ENCODE measurements around the gene PRR16.

Gene PRR16

GRCh38 chr5:120451445-120451844 lies 12.7 kb upstream of the PRR16 start:
- Histone ChIP-seq H3K9me3 (ENCODE audit: insufficient read depth, low read depth, low read length) (no peaks in the 10 kb centered on the region), H4K20me1 (ENCODE audit: insufficient read depth, low read length, poor library complexity, severe bottlenecking) (no peaks in the 10 kb centered on the region), H3K9me2 (replicated peaks; ENCODE audit: low read depth, low read length) (no peaks in the 10 kb centered on the region), H2AFZ (ENCODE audit: low read length) (no peak overlapping the region), H3K4me1 (ENCODE audit: insufficient read depth, low read length, poor library complexity, severe bottlenecking) (no peaks in the 10 kb centered on the region), H3K4me3 (ENCODE audit: low read length, poor library complexity, severe bottlenecking) (no peak overlapping the region), H3K79me2 (ENCODE audit: insufficient read depth, low read length) (no peaks in the 10 kb centered on the region), H3F3A (ENCODE audit: low read depth) (no peaks in the 10 kb centered on the region), H3K4me2 (ENCODE audit: low read depth, low read length, poor library complexity, severe bottlenecking) (no peak overlapping the region), H3K36me3 (ENCODE audit: insufficient read depth, low read length) (no peaks in the 10 kb centered on the region), H3K27me3 (ENCODE audit: insufficient read depth, low read length, poor library complexity, severe bottlenecking) (no peaks in the 10 kb centered on the region), H3K9ac (ENCODE audit: low read depth, low read length, poor library complexity, severe bottlenecking) (no peak overlapping the region)
- TF ChIP-seq CTCF (conservative IDR thresholded peaks at IDR 0.05; ENCODE audit: low read length) = no peak
- no peak for TF ChIP-seq EZH2phosphoT487 (IDR thresholded peaks at IDR 0.05; ENCODE audit: borderline replicate concordance)

GRCh38 chr5:120452471-120452870 lies 11.6 kb upstream of the PRR16 start:
- no peaks in the 10 kb centered on the region for H3K79me2 ChIP-seq (ENCODE audit: insufficient read depth, low read length)
- no peak overlapping the region for H3K4me2 ChIP-seq (ENCODE audit: low read depth, low read length, poor library complexity, severe bottlenecking)
- no peaks in the 10 kb centered on the region for H3F3A ChIP-seq (ENCODE audit: low read depth)
- no peak overlapping the region for H2AFZ ChIP-seq (ENCODE audit: low read length)
- no peaks in the 10 kb centered on the region for H3K9me2 ChIP-seq (replicated peaks; ENCODE audit: low read depth, low read length)
- no peak for TF ChIP-seq CTCF (conservative IDR thresholded peaks at IDR 0.05; ENCODE audit: low read length)
- no peaks in the 10 kb centered on the region for H3K36me3 ChIP-seq (ENCODE audit: insufficient read depth, low read length)
- no peaks in the 10 kb centered on the region for H3K4me1 ChIP-seq (ENCODE audit: insufficient read depth, low read length, poor library complexity, severe bottlenecking)
- no peaks in the 10 kb centered on the region for H3K9me3 ChIP-seq (ENCODE audit: insufficient read depth, low read depth, low read length)
- H3K4me3 ChIP-seq (ENCODE audit: low read length, poor library complexity, severe bottlenecking) = no peak overlapping the region
- no peaks in the 10 kb centered on the region for H3K27me3 ChIP-seq (ENCODE audit: insufficient read depth, low read length, poor library complexity, severe bottlenecking)
- H4K20me1 ChIP-seq (ENCODE audit: insufficient read depth, low read length, poor library complexity, severe bottlenecking) = no peaks in the 10 kb centered on the region
- no peak overlapping the region for H3K9ac ChIP-seq (ENCODE audit: low read depth, low read length, poor library complexity, severe bottlenecking)

GRCh38 chr5:120454094-120454798 lies 9.9 kb upstream of the PRR16 start:
- Histone ChIP-seq H3K9me3 (ENCODE audit: insufficient read depth, low read depth, low read length) (no peaks in the 10 kb centered on the region), H3K36me3 (ENCODE audit: insufficient read depth, low read length) (no peaks in the 10 kb centered on the region), H3K9me2 (replicated peaks; ENCODE audit: low read depth, low read length) (no peaks in the 10 kb centered on the region), H2AFZ (ENCODE audit: low read length) (no peak overlapping the region), H3K79me2 (ENCODE audit: insufficient read depth, low read length) (no peaks in the 10 kb centered on the region), H3K9ac (ENCODE audit: low read depth, low read length, poor library complexity, severe bottlenecking) (no peak overlapping the region), H3F3A (ENCODE audit: low read depth) (no peaks in the 10 kb centered on the region), H3K4me2 (ENCODE audit: low read depth, low read length, poor library complexity, severe bottlenecking) (no peak overlapping the region), H4K20me1 (ENCODE audit: insufficient read depth, low read length, poor library complexity, severe bottlenecking) (no peaks in the 10 kb centered on the region), H3K4me3 (ENCODE audit: low read length, poor library complexity, severe bottlenecking) (no peak overlapping the region), H3K27me3 (ENCODE audit: insufficient read depth, low read length, poor library complexity, severe bottlenecking) (no peaks in the 10 kb centered on the region), H3K4me1 (ENCODE audit: insufficient read depth, low read length, poor library complexity, severe bottlenecking) (no peaks in the 10 kb centered on the region)
- no peak for TF ChIP-seq CTCF (conservative IDR thresholded peaks at IDR 0.05; ENCODE audit: low read length)

Measured in Loucy (cell line).